NCI-H146 treated with DMSO at 0.1 percent for 48 hours (cell line): ENCODE measurements around the gene SYT8.
"Not testable (repeated sequence)": the region's sequence is repeated elsewhere in the genome, so short reads cannot be mapped to it uniquely, and the experiment has no call there.

Source experiments
- DNase-seq: peaks from one replicate; lab custom pipeline; 2025; ENCODE audit not compliant: unreplicated experiment; lab: John Stamatoyannopoulos, UW

Gene SYT8

GRCh38 chr11:1834779-1835670 lies at the start of gene SYT8:
TSS of gene SYT8 (plus strand) at chr11:1834990. CDS start at chr11:1835106, 116 bp downstream.
- no peak for DNase-seq

- DNase-seq = no peak
Observed at GRCh38 chr11:1785749-1786413, 48.9 kb upstream of the SYT8 start.

- no peak for DNase-seq
Observed at GRCh38 chr11:1786466-1786865, 48.3 kb upstream of the SYT8 start.

- no peak for DNase-seq
Observed at GRCh38 chr11:1791912-1792311, 42.9 kb upstream of the SYT8 start.

GRCh38 chr11:1792461-1792860 lies 42.3 kb upstream of the SYT8 start:
- DNase-seq = no peak

- DNase-seq = no peak
Observed at GRCh38 chr11:1793081-1793480, 41.7 kb upstream of the SYT8 start.

GRCh38 chr11:1796413-1797011 lies 38.3 kb upstream of the SYT8 start:
- DNase-seq = no peak

GRCh38 chr11:1797391-1798125 lies 37.2 kb upstream of the SYT8 start:
- no peak for DNase-seq

- no peak for DNase-seq
Observed at GRCh38 chr11:1803246-1803645, 31.5 kb upstream of the SYT8 start.

GRCh38 chr11:1803835-1804519 lies 30.8 kb upstream of the SYT8 start:
- DNase-seq = not testable (repeated sequence)

- no peak for DNase-seq
Observed at GRCh38 chr11:1805525-1805924, 29.3 kb upstream of the SYT8 start.

- DNase-seq = no peak
Observed at GRCh38 chr11:1807264-1807995, 27.4 kb upstream of the SYT8 start.

GRCh38 chr11:1810761-1811160 lies 24.0 kb upstream of the SYT8 start:
- DNase-seq = no peak

GRCh38 chr11:1812274-1812673 lies 22.5 kb upstream of the SYT8 start:
- no peak for DNase-seq

GRCh38 chr11:1812801-1813200 lies 22.0 kb upstream of the SYT8 start:
- DNase-seq = no peak

- not testable (repeated sequence) for DNase-seq
Observed at GRCh38 chr11:1813356-1813755, 21.4 kb upstream of the SYT8 start.

- no peak for DNase-seq
Observed at GRCh38 chr11:1814691-1815090, 20.1 kb upstream of the SYT8 start.

GRCh38 chr11:1815311-1815710 lies 19.5 kb upstream of the SYT8 start:
- no peak for DNase-seq

GRCh38 chr11:1815751-1816150 lies 19.0 kb upstream of the SYT8 start:
- DNase-seq = no peak

GRCh38 chr11:1817000-1817399 lies 17.8 kb upstream of the SYT8 start:
- DNase-seq = no peak
